Measurements from ENCODE around the gene STRIP1. TPM values are rescaled to one million over a fixed set of nuclear protein-coding genes. Genes with fewer than 3 reads are reported as not detected.
A peak's percentile ranks its signal among the peaks of the same experiment; 100 is the strongest.

STRIP1 gene
- total and polyA plus RNA-seq, 2 donors (not counting 3 experiments of a cell fraction or from before 2014, with no cell fraction given), result 26.2 to 42.1 TPM

DNA sequence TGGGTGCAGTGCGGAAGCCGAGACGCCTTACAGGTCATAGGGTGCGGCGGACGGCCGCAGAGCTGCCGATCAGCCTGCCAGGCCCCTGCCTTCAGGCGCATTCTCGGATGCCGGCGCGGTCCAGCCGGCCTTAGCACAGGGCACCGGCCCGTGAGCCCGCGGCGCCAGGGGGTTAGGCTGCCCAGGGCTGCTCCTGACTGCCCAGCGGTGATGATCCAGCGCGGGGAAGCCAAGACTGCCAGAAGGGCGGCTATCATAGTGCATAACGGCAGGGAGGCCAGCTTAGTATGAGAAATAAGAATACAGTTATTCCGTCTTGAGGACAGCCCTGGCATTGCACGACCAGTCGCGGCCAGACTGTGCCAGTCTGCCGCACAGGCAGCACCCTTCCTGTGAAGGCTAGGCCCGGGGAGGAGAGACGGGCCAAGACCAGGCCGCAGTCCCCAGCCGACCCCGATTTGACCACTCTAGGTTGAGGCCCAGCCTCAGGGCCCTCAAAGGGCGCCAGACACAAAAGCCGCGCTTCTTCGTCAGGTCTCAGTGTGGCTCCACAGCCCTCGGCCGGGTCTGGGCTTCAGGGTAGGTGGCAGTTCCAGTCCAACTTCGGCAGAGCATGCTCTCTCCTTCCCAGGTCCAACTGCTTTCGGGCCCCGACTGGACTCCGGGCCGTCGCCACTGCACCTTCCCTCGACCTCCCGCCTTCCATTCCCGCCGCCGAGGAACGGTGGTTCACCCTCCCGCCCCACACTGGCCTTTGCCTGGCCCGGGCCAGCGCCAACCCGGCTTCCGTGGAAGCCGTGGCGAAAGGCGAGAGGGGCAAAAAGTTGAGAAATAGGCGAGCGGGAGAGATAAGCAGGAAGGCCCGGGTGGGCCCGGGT, 35.2 kb downstream of the STRIP1 start:
- Histone ChIP-seq H4K20me1 (replicated peaks; ENCODE audit: control insufficient read depth, extremely low read depth, insufficient read depth, low read length) (no peaks in the 10 kb centered on the region), H2AFZ (ENCODE audit: low read depth, low read length) (no peak overlapping the region), H3K9ac (replicated peaks; ENCODE audit: extremely low read depth, insufficient read depth, low read length) (no peak overlapping the region), H3K4me2 (ENCODE audit: insufficient read depth, low read length) (no peak overlapping the region), H3K36me3 (ENCODE audit: control insufficient read depth in 2 of 2, extremely low read depth in 1 of 2, insufficient read depth in 2 of 2, low read length in 2 of 2) (no peaks in the 10 kb centered on the region), H3K27ac (ENCODE audit: insufficient read depth, low read depth, low read length) (no peak overlapping the region), H3K9me1 (replicated peaks; ENCODE audit: control insufficient read depth, extremely low read depth, insufficient read depth, low read length) (no peaks in the 10 kb centered on the region), H3K79me2 (ENCODE audit: control insufficient read depth, insufficient read depth, low read length) (no peaks in the 10 kb centered on the region), H3K27me3 (ENCODE audit: control insufficient read depth in 2 of 2, insufficient read depth in 2 of 2, low read length in 2 of 2) (peaks cover 73 to 87% of the 10 kb centered on the region in 2 experiments), H3K9me3 (replicated peaks; ENCODE audit: control insufficient read depth, insufficient read depth, low read length) (no peaks in the 10 kb centered on the region), H3K4me3 (replicated peaks in 1 of 3; ENCODE audit: insufficient read depth in 1 of 3, low read depth in 1 of 3, low read length in 3 of 3) (no peak overlapping the region), H3K4me1 (ENCODE audit: control insufficient read depth, extremely low read depth, insufficient read depth, low read length) (no peaks in the 10 kb centered on the region)
- ChIA-PET CTCF (no interaction called here), POLR2A (no interaction called here)
- no peak for DNase-seq (ENCODE audit: low read depth, low spot score)
- dilution Hi-C loops (cut with MboI; ENCODE audit: extremely low pct_ligation_motif_present, low sequenced_read_pairs), result no loop called here
- intact Hi-C loops (cut with micrococcal nuclease), result no loop called here
- no peak for FAIRE-seq
- TF ChIP-seq, protein P1, sequence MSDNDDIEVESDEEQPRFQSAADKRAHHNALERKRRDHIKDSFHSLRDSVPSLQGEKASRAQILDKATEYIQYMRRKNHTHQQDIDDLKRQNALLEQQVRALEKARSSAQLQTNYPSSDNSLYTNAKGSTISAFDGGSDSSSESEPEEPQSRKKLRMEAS (IDR thresholded peaks at IDR 0.05; ENCODE audit: insufficient read depth, insufficient read length), result no peak
- peak; percentile 94 for TF ChIP-seq EZH2 (IDR thresholded peaks at IDR 0.05; ENCODE audit: borderline replicate concordance, low read depth, low read length, severe bottlenecking)
- BruUV-seq (replicated peaks), result no TSS peak

DNA sequence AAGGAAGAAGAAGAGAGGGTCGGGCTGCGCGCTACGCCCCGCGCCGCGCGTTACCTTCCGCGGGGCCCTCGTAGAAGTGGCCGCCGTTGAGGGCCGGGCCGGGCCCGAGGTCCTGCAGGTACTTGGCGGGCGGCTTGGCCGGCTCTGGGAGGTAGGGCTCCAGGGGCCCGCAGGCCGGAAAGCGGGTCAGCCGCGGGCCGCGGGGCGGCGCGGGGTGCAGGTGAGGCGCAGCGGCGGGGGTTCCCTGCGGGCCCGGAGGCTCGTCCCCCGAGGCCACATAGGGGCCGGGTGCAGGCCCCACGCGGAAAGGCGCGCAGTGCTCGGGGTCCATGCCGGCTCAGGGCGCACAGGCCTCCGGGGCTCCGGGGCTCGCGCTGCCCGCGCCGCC, 35.9 kb downstream of the STRIP1 start:
- POLR2A ChIA-PET, result no interaction called here

More for the DNA sequence above, 35.9 kb downstream of the STRIP1 start:
- Histone ChIP-seq H3K36me3 (ENCODE audit: control insufficient read depth in 2 of 2, extremely low read depth in 1 of 2, insufficient read depth in 2 of 2, low read length in 2 of 2) (no peaks in the 10 kb centered on the region), H3K4me1 (ENCODE audit: control insufficient read depth, extremely low read depth, insufficient read depth, low read length) (no peaks in the 10 kb centered on the region), H3K9me1 (replicated peaks; ENCODE audit: control insufficient read depth, extremely low read depth, insufficient read depth, low read length) (no peaks in the 10 kb centered on the region), H3K79me2 (ENCODE audit: control insufficient read depth, insufficient read depth, low read length) (no peaks in the 10 kb centered on the region), H3K4me3 (replicated peaks in 1 of 3; ENCODE audit: insufficient read depth in 1 of 3, low read depth in 1 of 3, low read length in 3 of 3) (no peak overlapping the region), H3K27ac (ENCODE audit: insufficient read depth, low read depth, low read length) (no peak overlapping the region), H4K20me1 (replicated peaks; ENCODE audit: control insufficient read depth, extremely low read depth, insufficient read depth, low read length) (no peaks in the 10 kb centered on the region), H3K27me3 (ENCODE audit: control insufficient read depth in 2 of 2, insufficient read depth in 2 of 2, low read length in 2 of 2) (peaks cover 76 to 91% of the 10 kb centered on the region in 2 experiments), H3K9me3 (replicated peaks; ENCODE audit: control insufficient read depth, insufficient read depth, low read length) (no peaks in the 10 kb centered on the region), H3K4me2 (ENCODE audit: insufficient read depth, low read length) (no peak overlapping the region), H3K9ac (replicated peaks; ENCODE audit: extremely low read depth, insufficient read depth, low read length) (no peak overlapping the region), H2AFZ (ENCODE audit: low read depth, low read length) (no peak overlapping the region)
- intact Hi-C loops (cut with micrococcal nuclease) (no loop called here), dilution Hi-C loops (cut with MboI; ENCODE audit: extremely low pct_ligation_motif_present, low sequenced_read_pairs) (no loop called here)
- no TSS peak for BruUV-seq (replicated peaks)
- FAIRE-seq (no peak), DNase-seq (ENCODE audit: low read depth, low spot score) (no peak)
- CTCF ChIA-PET, result interaction anchor here (3.5 kb wide), 1 partner anchor 11 kb away, joined by 13 read pairs; no protein-coding TSS in a partner anchor
- TF ChIP-seq, protein P1 (IDR thresholded peaks at IDR 0.05; ENCODE audit: insufficient read depth, insufficient read length), result no peak
- TF ChIP-seq FOS (IDR thresholded peaks at IDR 0.05; ENCODE audit: borderline replicate concordance, insufficient read depth, low read length) (no peak), POLR2A (IDR thresholded peaks at IDR 0.05; ENCODE audit: low read depth, low read length) (no peak), MYC (IDR thresholded peaks at IDR 0.05; ENCODE audit: low read depth, low read length) (no peak), EZH2 (IDR thresholded peaks at IDR 0.05; ENCODE audit: borderline replicate concordance, low read depth, low read length, severe bottlenecking) (peak; percentile 9), JUN (IDR thresholded peaks at IDR 0.05; ENCODE audit: borderline replicate concordance, insufficient read depth, insufficient read length, low read depth) (no peak)
- TF ChIP-seq, protein P2, sequence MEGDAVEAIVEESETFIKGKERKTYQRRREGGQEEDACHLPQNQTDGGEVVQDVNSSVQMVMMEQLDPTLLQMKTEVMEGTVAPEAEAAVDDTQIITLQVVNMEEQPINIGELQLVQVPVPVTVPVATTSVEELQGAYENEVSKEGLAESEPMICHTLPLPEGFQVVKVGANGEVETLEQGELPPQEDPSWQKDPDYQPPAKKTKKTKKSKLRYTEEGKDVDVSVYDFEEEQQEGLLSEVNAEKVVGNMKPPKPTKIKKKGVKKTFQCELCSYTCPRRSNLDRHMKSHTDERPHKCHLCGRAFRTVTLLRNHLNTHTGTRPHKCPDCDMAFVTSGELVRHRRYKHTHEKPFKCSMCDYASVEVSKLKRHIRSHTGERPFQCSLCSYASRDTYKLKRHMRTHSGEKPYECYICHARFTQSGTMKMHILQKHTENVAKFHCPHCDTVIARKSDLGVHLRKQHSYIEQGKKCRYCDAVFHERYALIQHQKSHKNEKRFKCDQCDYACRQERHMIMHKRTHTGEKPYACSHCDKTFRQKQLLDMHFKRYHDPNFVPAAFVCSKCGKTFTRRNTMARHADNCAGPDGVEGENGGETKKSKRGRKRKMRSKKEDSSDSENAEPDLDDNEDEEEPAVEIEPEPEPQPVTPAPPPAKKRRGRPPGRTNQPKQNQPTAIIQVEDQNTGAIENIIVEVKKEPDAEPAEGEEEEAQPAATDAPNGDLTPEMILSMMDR (IDR thresholded peaks at IDR 0.05; ENCODE audit: extremely low read depth in 1 of 2, insufficient read depth in 1 of 2, low read depth in 1 of 2, low read length in 2 of 2), result no peak

Data from endothelial cell of umbilical vein (primary cell).